HG03095 (cell line): ENCODE results near the gene SMARCA2.

ENCODE experiments used
- ATAC-seq: cut with Tn5 transposase; IDR thresholded peaks from one replicate; pipeline ENCODE4 v1.9.1; 2021; ENCODE audit warnings: moderate library complexity; ENCODE audit not compliant: unreplicated experiment

The SMARCA2 gene

DNA sequence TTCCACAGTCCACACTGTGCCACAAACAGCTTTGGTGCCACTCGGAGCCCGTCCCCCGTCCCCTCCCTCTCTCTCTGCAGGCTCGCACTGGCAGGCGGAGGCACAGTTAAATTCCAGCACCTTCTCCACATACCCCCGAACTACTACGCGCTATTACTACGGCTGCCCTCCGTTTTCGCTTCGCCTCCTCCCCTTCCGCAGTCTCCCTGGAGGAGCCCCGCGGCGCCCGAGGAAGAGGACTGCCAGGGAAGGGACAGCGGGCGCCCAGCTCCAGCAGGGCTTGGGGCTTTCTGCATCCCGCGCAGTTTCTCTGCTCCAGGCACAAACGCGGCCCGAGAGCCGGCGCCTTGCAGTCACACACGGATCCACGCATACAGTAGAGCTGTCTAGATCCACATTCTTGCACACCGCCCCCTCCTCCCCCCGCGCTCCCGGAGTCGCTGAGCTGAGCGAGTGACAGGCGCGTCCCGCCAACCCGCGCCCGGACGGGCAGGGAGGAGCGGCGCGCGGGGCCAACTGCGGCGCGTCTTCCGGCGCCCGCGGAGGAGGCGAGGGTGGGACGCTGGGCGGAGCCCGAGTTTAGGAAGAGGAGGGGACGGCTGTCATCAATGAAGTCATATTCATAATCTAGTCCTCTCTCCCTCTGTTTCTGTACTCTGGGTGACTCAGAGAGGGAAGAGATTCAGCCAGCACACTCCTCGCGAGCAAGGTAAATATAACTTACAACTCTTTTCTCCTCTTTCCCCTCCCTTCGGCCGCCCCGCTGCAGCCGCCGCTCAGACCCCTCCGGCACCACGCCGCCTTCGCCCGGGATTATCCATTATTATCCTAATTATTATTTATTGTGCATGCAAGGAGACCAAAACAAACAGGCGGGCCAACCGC lies at the start of gene SMARCA2:
SMARCA2 (plus strand) TSS at position 652 of the 885 bp plus-strand sequence. CDS start 13,676 bp downstream, outside the sequence.
- peak; percentile 78 for ATAC-seq

- no peak for ATAC-seq
Observed at GRCh38 chr9:1966725-1967366, 48.3 kb upstream of the SMARCA2 start.

GRCh38 chr9:1969160-1969559 lies 46.0 kb upstream of the SMARCA2 start:
- no peak for ATAC-seq

- ATAC-seq: no peak
Observed at GRCh38 chr9:1969898-1970297, 45.2 kb upstream of the SMARCA2 start.

DNA sequence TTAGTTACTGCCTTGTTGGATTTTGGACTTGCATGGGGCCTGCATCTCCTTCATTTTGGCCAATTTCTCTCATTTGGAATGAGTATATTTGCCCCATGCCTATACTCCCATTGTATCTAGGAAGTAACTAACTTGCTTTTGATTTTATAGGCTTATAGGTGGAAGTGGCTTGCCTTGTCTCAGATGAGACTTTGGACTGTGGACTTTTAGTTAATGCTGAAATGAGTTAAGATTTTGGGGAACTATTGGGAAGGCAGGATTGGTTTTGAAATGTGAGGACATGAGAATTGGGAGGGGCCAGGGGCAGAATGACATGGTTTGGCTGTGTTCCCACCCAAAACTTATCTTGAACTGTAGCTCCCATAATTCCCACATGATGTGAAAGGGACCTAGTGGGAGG lies 42.5 kb upstream of the SMARCA2 start:
- no peak for ATAC-seq

DNA sequence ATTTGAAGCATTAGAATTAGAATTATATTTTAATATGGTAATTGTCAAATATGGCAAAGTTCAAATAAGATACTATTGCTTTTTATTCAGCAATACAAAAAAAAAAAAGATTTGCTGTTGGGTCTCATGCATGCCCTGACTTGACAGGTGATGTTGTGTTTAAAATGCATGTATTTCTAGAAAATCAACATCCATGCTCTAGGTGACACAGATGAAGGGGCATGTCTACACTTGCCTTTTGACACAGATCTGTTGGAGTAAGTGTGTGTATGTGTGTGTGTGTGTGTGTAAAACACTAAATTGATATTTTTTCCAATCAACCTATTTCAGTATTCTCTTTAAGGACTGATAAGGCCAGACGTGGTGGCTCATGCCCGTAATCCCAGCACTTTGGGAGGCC lies 38.1 kb upstream of the SMARCA2 start:
- ATAC-seq: no peak

GRCh38 chr9:1978941-1979340 lies 36.2 kb upstream of the SMARCA2 start:
- ATAC-seq: no peak

- ATAC-seq: no peak
Observed at GRCh38 chr9:1979741-1980367, 35.3 kb upstream of the SMARCA2 start.

- ATAC-seq: no peak
Observed at GRCh38 chr9:1980387-1980786, 34.8 kb upstream of the SMARCA2 start.

DNA sequence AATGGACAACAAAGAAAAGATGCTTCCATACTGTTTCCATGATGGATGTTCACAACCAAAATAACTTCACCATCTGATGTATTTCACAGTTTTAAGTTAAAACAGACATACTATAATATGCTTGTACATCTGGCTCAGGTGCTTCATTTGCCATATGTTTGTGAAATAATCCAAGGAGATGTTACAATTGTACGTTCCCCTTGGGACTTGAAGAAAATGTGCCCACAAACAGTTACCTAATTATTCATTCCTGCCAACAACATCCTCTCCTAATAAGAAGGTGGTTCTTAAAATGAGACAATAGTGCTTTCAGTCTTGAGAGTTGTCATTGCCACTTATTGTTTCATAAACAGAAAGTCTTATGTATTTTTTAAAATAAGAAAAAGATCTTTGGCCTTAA lies 33.1 kb upstream of the SMARCA2 start:
- no peak for ATAC-seq

GRCh38 chr9:1986341-1986740 lies 28.8 kb upstream of the SMARCA2 start:
- ATAC-seq: no peak

DNA sequence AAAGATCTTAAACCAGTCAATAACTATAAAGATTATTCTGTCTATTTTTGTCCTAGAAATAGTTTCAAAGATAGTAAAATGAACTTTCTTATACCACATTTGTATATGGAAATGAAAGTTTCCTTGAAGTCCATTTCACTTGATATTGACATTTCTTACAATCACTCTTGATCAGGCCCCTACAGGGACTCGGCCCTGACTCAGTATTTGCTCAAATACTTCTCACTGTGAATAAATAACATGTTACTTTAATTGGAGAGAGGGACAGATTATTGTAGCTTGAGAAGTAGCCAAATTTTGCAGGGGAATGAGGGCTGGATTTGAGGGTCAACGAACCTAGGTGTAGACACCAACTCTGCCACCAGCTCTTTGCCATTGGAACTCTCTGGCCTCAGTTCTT lies 25.6 kb upstream of the SMARCA2 start:
- ATAC-seq: no peak

DNA sequence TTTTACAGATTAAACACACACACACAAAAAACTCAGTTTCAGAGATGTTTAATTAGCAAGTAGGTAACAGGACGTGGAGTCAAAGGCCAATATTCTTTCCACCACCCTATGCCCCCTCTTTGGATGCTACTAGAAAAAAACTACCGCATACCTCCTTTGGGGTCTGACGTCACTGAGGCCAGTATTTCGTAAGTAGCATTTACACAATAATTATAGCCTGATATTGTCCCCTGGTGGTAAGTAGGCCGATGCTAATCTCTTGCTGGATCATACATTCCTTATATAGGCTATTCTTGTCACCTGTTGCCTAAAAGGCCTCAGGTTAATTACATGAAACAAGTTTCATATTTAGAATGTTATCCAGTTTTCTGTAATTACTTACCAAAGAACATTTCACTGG lies 21.0 kb upstream of the SMARCA2 start:
- no peak for ATAC-seq

- ATAC-seq: no peak
Observed at GRCh38 chr9:1995084-1995483, 20.1 kb upstream of the SMARCA2 start.

- ATAC-seq: no peak
Observed at GRCh38 chr9:1996156-1996555, 19.0 kb upstream of the SMARCA2 start.

DNA sequence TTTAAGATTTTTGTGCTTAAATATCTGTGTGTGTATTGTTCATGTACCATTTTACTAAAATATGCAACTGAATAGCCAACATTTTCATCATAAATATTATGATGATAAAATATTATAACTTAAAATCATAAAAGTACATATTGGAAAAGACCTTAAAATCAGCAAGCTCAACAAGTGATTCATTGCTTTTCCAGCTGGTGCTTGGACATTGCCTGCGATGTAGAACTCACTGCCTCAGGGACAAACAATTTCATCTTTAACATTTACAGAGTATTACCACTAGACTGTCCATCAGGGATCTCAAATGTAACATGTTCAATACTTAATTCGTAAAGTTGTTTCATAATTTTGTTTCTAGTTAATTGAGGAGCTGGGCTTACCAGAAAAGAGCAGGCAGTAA lies 17.5 kb upstream of the SMARCA2 start:
- no peak for ATAC-seq

GRCh38 chr9:1998111-1998510 lies 17.0 kb upstream of the SMARCA2 start:
- ATAC-seq: no peak

- no peak for ATAC-seq
Observed at GRCh38 chr9:2000314-2000713, 14.8 kb upstream of the SMARCA2 start.

GRCh38 chr9:2008372-2008771 lies 6.8 kb upstream of the SMARCA2 start:
- no peak for ATAC-seq

- ATAC-seq: peak; percentile 30
Observed at GRCh38 chr9:2012347-2012746, 2.8 kb upstream of the SMARCA2 start.

GRCh38 chr9:2013743-2014475 lies 1.2 kb upstream of the SMARCA2 start:
- no peak for ATAC-seq
